RKO (cell line): ENCODE results near the gene PDIK1L.

Experiments
- DNase-seq: peaks from one replicate; pipeline ENCODE4 v3.0.0-alpha.2; 2016; ENCODE audit warnings: low spot score

The PDIK1L gene

DNA sequence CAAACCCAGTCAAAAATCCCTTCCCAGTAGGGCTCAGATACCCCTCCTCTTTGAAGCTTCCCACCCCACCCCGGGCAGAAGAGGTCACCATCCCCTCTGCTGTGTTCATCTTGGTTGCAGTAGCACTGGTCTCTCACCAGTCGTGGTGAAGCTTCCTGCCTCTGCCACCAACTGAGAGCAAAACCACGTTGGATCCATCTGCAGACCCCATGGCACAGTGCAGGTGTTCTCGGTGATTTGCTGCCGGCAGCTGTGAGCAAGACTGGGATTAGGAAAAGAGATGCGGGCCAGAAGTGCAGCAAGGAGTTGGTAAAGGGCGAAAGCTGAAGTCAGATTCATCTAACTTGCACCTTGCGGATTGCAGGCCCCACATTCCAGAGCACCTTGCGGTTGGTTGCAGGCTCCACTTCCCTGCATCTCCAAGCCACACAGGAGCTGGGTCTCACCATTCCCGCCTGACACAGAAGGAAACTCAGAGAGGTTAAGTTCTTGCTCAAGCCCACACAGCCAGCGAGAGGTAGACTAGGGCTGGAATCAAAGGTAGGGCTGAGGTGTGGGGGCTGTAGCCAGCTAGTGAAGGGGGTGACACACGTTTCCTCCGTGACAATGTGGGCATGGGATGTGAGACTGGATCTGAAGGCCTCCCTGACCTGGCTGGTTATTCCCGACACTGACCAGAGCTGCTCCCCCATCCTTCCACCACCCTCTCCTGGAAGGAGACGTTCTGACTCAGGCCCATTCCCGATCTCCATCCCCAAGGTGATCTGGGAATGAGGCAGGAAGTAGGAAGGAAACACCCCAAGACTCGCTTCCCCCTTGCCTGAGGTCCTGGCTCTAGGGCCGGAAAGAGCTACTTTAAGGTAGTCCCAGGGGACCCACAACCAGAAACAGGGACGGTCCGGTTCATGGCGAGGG is 44.0 kb downstream of the PDIK1L start:
- DNase-seq, result no peak

DNA sequence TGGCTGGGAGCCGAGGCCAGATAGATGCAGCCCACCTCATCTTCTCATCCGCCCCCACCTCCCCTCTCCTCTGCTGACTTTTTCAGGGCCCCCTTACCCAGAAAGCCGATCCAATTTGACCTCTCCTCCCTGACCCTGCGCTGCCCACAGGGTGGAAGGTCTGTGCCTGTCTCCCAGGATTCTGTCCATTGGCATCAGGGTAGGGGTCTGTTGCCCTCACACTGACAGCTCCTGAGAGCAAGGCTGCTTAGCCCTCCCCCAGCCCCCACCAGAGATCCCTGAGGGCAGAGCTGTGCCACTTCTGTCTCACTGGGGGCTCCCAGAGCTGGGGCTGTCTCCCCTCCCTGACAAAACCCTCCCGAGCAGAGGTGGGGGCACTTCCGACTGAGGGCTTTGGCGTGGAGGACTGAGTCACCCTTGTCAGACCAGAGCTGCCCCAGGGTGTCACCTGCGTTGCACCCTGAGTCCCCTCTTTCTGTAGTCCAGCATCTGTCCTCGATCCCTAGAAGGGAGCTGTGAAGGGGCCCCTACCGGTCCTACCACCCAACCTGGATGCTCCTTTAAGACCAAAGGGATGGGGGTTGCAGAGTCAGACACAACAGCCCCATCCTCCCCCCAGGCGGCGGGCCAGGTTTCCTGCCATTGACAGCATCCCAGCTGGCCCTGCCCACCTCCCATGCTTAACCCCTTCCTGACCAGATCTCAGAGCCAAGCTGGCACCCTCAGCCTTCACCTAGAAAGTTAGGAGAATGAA is 44.8 kb downstream of the PDIK1L start:
- DNase-seq, result no peak

DNA sequence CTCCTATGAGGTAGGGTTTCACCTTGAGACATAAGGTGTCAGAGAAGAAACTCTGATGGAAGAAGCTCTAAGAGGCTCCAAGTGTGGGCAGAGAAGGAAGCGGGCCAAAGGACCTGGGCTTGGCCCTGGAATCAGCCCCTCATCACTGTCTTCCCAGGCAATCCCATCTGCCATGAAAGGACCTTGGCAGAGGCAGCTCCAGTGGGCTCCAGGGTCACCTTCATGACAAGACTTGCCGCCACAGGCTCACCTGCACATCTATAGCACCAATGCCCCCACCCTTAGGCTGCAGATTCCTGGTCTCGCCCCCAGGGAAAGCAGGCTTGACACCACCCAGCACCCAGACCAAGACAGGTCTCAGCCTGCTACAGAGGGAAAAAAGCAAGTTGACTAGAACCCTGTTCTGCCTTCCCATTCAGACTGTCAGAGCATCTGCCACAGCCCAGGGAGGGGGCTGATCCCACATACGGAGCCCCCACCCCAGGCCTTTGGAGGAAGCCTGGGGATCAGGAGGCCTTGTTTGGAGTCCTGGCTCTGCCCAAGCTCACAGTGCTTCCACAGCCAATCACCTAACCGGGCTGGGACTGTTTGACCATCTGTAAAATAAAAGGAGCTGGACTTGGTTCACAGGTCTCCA is 46.8 kb downstream of the PDIK1L start:
- DNase-seq, result no peak

DNA sequence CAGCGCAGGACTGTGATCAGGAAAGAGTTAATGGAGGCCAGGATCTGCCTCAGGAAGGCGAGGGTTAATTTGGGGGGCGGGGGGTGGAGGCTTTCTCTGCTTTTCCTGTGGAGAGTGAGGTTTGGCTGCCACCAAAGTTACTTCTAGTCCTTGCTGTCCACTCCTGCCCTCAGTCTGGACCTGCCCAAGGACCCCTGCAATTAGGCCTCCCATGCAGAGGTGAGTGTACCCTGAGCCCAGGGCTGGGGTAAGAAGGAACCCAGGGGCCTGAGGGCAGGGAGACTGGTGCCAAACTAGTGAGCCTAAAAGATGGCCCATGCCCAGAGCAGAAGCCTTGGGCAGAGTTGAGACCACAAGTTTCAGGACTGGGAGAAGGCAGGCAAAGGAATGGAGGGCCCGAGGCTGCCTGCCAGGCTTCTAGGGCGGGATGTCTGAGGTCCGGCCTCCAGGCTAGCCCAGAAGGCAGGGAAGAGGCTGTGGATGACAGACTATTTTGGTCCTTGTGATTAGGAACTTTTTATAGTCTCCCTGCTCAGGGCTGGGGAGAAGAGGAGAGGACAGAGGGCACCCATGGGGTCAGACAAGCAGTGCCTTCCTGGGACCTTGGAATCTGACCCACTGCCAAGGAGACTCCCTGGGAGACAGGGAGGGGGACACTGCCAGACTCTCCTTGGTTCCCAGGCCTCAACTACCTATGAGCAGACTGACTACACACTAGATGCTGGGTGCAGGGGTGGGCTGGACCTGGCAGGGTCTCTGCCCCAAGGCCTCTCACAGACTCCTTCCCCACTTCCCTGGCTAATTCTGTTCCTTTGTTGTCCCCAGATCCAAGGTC is 47.5 kb downstream of the PDIK1L start, which contains the start of gene FAM110D:
FAM110D (plus strand) TSS at position 172 of the 835 bp plus-strand sequence. CDS start 2,213 bp downstream, outside the sequence.
- no peak for DNase-seq

DNA sequence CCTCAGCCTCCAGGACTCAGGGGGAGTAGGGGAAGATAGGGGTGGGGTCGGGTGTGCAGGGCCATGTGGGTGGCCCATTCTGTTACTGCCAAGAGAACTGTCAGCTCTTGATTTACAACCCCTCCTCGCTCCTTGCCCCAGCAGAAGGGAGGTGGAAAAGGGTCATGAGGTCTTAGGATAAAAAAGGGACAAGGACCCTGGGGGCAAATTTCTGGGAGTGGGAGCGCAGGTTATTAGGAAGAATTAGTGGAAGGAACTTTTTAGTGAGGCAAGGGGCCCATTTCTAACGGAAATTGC is 48.1 kb downstream of the PDIK1L start:
- no peak for DNase-seq

DNA sequence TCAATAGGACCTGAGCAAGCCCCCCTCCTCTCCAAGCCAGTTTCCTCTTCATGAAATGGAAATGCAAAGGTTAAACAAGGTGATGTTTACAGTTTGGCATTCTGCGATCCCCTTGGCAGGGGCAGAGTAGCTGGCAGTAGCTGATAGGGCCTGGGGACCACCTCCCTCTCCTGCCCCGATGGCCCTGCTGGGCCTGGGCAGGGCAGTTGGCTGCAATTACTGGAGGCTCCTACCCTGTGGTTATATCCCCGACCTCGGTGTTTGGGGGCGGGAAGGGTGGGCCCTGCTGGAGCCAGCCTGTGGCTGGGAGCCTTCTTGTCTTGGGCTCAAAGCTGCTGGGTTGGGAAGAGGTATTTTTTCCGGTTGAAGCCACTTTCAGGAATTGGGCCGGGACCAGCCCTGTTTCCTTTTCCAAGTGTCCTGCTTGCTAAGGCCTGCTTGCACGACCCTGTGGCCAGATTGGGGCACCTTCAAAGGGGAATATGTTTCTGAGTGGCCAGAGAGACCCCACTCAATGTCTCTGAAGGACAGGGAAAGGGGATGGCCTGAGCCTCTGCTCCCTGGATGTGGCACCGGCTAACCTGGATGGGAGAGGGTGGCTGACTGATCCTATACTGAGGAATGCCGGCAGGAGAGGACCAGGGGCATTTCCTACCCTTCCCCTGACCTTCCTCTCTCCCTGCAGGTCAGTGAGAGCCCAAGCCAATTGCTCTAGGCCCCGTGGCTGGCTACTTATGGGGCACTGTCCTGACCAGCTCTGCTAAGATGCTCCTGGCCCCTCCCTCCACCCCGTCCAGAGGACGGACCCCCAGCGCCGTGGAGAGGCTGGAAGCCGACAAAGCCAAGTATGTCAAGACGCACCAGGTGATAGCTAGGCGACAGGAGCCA is 49.1 kb downstream of the PDIK1L start:
- DNase-seq, result no peak

DNA sequence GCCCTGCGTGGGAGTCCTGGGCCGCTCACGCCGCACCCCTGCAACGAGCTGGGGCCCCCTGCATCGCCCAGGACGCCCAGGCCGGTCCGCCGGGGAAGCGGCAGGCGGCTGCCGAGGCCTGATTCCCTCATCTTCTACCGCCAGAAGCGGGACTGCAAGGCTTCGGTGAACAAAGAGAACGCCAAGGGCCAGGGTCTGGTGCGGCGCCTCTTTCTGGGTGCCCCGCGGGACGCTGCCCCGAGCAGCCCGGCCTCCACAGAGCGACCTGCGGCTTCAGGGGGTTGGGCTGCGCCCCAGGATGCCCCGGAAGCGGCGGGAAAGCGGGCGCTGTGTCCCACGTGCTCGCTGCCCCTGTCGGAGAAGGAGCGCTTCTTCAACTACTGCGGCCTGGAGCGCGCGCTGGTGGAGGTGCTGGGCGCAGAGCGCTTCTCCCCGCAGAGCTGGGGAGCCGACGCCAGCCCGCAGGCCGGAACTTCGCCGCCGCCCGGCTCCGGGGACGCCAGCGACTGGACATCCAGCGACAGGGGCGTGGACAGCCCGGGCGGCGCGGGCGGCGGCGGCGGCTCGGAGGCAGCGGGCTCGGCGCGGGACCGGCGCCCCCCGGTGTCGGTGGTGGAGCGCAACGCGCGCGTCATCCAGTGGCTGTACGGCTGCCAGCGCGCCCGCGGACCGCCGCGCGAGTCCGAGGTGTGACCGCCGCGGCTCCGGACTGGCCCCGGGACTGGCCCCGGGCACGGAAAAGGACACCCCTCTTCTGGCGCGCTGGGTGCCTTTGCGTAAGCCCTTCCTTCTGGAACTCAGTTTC is 50.0 kb downstream of the PDIK1L start:
- DNase-seq, result peak; percentile 60

DNA sequence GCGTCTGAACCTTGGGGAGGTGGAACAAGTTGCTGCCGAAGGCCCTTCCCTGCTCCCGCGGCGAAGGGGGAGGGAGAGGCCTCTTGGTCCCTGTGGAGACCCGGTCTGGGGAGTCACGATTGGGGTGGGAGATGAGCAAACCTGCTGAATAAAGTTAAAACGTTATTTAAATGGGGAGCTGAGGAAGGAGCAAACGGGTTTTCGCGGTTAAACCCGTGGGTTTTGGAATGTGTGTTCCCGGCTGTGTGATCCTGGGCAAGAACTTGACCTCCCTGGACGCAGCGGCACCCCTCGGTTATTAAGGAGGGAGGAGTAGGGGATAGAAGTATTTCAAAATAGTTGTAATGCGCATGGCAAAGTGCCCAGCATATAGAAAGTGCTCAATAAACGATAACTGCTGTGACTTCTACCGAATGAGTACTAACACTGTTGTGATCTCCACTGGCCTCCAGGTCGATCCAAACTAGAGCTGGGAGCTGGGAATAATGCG is 50.6 kb downstream of the PDIK1L start:
- DNase-seq, result peak; percentile 53

DNA sequence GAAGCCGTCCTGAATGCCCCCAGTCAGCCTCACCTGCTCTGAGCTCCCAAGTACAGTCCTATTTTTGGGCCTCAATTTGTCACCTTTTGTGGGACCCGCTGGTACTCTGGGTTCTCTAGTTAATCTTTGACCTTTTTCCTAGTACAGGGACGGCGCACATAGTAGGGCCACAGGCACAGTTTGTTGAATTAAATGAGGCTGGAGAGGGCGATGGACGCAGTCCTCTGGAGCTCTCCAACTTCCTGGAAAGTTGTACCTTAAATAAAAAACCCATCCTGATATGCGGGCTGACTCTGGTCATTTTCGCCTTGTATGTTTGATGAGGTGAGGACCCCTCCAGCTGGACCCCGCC is 52.0 kb downstream of the PDIK1L start:
- no peak for DNase-seq

DNA sequence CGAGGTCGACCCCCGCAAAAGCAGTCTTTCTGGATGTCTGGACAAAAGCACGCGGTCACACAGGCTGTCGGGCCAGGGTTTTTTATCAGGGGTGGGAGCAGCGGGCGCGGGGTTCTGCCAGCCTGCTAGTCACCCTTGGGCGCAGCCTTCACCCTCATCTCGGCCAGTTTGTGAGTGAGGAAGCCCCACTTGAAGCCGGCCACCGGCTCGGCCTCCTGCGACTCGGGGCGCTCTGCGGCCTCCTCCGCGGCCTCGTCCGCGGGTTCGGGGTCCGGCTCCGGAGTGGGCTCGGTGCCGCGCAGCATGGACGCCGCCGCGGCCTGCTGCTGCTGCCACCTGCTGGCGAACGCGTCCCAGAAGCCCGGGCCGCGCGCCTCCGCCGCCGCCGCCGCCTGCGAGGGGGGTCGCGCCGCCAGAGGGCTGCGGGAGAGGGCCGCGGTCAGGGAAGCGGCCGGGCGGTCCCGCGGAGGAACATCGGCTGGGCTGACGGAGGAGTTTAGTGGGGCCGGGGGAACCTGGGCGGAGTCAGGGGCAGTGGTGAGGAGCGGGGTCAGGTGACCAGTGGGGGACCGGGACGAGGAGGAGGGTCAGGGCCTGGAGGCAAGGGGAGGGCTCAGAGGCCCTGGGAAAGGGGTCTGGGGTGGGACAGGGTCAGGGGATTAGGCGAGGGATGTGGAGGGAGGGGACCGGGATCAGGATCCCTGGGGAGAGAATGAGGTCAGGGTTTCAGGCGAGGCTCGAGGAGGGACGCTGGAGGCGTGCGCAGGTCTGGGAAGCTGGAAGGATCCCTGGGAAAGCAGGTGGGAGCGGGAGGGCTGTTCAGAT is 52.6 kb downstream of the PDIK1L start:
- peak; percentile 56 for DNase-seq

DNA sequence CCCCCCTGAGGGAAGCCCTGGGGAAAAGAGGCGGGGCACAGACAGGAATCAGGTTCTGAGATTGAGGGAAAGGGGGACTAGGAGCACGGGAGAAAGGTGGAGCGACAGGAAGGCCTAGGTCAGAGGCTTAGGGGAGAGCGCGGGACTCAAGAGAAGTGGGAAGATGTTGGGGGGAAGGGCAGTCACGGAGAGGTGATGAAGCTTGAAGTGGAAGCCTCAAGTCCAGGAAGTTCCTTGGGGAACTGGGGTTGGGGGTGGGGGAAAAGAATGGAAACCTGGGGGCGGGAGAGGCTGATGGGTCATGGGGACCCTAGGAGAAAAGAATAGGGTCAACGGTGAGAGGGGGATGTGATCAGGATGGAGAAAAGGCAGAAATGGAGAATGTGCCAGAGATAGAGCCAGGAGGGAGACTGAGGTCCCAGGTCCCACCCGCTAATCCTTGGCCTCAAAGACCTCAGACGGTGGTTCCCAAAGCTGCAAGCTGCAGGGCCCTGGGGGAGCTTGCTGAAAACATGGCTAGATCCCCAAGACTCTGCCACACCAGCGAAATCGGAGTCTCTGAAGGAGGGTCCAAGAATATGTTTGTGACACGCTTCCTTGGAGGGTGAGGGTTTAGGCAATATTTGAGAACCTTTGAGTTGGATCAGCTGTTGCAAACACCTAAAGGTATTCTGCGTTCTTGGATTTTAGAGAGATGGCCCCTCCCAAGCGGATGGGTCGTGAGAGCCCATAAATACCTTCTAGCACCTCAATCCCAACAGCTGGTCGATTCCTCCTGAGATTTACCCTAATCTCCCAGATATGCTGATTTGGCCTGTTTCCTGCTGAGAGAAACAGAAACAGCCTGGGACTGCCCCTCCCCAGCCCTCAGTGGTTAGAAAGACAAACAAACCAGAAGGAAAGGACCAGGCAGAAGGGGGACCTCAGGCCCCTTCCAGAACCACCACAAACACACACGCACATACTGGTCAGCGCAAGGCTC is 53.5 kb downstream of the PDIK1L start:
- no peak for DNase-seq

DNA sequence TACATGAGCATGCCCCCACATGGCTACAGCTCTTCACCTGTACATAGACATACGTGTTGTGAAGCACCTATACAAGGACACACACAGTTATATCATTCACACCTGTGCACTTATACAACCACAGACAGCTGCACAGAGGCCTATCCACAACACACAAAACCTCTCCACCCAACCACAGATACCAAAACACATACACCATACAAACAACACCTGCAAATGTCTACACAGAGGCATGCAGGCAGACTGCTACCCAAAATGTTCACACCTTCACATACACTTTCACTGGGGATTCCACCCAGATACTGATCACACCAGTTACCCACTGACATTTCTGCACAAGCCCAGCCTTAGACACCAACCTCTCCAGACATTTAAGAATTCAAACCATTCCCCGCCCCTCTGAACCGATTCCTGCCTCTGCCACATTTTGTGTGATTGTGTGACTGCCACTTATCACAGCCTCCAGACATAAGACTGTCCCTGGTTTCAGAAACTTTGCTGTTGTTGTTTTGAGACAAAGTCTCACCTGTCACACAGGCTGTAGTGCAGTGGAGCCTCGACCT is 55.2 kb downstream of the PDIK1L start:
- DNase-seq, result no peak

DNA sequence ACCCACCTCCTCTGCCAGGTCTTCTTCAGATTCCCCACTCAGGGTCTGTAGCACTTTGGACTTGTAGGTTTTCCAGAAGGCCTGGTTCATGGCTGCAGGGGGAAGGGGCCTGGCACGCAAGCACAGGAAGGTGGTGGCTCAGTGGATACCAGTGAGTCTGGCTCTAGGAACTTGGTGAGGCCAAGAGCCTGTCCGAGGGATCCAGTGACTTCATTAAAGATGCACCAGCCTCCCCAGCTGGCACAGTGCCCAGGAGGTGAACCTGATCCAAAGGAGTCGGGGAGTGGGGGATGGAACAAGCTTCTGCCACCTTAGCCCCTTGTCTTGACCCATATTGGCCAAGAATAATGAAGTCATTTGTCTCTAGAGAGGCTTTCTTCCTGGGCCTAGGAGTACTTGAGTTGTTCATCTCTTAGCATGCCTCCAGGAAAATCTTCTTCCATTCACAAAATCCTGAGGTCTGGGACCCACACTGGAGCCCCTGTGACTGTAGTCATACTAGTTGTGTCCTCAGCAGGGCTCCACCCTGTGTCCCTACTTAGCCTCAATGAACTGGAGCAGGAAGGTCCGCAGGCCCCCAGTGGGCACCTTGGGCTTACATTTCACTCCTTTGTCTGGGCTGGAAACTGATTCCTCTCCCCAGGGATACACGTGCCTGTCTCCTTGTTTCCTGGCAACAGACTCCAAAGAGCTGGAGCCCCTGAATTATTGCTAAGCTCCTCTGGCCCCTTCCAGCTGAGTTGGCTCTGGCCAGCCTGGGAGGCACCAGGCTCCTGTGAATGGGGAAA is 57.0 kb downstream of the PDIK1L start, which contains the start of gene C1orf232:
C1orf232 (minus strand) TSS at position 554 of the 788 bp plus-strand sequence; CDS start at position 90, 464 bp downstream.
- DNase-seq, result peak; percentile 17

DNA sequence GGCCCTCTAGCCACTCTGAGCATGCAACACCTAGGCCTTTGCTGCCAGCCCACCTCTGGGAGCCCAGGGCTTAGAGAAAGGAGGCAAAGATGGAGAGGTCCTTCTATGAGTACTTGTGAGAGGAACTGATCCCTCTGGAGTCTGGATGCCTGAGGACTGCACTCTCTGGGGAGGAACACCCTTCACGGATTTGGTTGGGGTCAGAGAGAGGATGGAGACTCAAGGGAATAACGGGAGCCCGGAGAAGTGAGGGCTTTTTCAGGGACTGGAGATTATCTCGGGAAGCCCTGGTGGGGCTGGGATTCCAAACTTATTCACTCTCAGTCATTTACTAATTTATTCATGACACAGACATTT is 57.6 kb downstream of the PDIK1L start:
- DNase-seq, result no peak

DNA sequence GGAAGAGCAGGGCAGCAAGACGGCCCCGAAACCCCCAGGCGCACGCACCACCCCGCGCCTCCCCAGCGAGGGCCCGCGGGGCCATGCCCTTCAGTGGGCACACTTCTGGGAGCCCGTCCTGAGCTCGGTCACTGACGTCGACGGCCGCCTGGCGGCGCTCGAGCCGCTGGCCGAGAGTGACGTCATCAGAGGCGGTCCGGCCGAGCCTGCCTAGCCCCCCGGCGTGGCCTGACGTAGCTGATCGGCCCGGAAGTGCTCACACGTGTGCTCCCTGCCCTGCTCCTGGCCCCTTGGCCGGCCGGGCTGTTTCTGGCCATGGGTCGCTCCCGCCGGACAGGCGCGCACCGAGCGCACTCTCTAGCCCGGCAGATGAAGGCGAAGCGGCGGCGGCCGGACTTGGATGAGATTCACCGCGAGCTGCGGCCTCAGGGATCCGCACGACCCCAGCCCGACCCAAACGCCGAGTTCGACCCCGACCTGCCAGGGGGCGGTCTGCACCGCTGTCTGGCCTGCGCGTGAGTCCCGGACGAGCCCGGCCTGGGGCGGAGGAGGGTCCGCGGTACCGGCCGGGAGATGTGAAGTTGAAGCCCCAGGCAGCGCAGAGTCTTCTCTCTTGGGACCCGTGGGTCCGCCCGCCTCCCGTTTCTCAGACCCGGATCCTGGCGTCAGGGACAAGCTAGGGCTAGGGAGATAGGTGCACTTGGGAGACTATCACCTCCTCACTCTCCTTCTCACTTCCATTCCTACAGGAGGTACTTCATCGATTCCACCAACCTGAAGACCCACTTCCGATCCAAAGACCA is 58.2 kb downstream of the PDIK1L start, which contains the start of gene ZNF593:
ZNF593 (plus strand) TSS at position 240 of the 803 bp plus-strand sequence; CDS start at position 316, 76 bp downstream.
- peak; percentile 96 for DNase-seq

DNA sequence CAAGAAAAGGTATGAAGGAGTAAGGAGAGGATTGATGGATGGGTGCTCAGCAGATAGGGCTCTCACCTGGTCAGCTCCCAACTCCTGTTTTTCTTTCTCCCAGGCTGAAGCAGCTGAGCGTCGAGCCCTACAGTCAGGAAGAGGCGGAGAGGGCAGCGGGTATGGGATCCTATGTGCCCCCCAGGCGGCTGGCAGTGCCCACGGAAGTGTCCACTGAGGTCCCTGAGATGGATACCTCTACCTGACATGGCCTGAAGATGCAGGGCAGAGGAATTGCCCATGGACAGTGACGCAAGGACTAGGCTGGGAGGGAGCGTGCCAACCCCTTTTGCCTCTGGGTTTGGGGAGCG is 58.8 kb downstream of the PDIK1L start:
- no peak for DNase-seq
